Bronchial epithelial cell (primary cell): ENCODE measurements around the gene STK32B. TPM values are rescaled to one million over a fixed set of nuclear protein-coding genes. Genes with fewer than 3 reads are reported as not detected.

Source experiments
- DNase-seq: peaks from one replicate; pipeline ENCODE4 v3.0.0-alpha.2; 2010; ENCODE audit warnings: low read depth
- FAIRE-seq: peaks from 2 replicates; lab custom pipeline; 2011; peaks lifted over from hg19 to GRCh38; lab: Jason Lieb, UNC
- H3K27me3 ChIP-seq: 2 replicates; pipeline ENCODE4 v1.5.1; 2011; ENCODE audit warnings: low read length; ENCODE audit not compliant: control insufficient read depth, insufficient read depth
- H3K36me3 ChIP-seq: 2 replicates; pipeline ENCODE4 v1.5.1; 2011; ENCODE audit warnings: low read length; ENCODE audit not compliant: control insufficient read depth, insufficient read depth
- H3K4me3 ChIP-seq: 2 replicates; pipeline ENCODE4 v1.5.1; 2011; ENCODE audit warnings: mild to moderate bottlenecking, low read depth, low read length, control low read depth
- total RNA-seq: library from RNA; depleted of rRNA; stranded (reverse); fragments of >200 nt; gene quantifications from 2 replicates; pipeline ENCODE4 v1.2.1, GENCODE V29; 2014
- TF ChIP-seq, protein P1 (sequence below): IDR thresholded peaks from 2 replicates; pipeline ENCODE4 v1.5.1; 2011; ENCODE audit warnings: mild to moderate bottlenecking, moderate library complexity, low read length, control low read depth, inconsistent platforms; ENCODE audit not compliant: insufficient read depth, severe bottlenecking

Gene STK32B
- total RNA-seq, 1 donor from 2014 or later: under 0.01 TPM

DNA sequence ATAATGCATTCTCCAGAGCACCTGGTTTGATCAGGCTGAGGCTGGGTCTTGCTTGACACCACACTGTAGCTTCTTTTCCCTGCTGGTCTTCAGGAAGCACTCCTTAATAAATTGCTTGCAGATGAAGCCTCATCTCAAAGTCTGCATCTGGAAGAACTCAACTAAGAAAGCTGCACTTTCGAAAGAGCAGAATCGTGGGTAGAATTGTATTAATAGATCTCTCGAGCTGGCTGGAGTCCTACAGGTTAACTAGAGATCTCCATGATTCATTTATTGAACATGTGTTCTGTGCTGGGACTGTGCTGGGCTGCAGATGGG, 152.7 kb downstream of the STK32B start:
- TF ChIP-seq, protein P1, sequence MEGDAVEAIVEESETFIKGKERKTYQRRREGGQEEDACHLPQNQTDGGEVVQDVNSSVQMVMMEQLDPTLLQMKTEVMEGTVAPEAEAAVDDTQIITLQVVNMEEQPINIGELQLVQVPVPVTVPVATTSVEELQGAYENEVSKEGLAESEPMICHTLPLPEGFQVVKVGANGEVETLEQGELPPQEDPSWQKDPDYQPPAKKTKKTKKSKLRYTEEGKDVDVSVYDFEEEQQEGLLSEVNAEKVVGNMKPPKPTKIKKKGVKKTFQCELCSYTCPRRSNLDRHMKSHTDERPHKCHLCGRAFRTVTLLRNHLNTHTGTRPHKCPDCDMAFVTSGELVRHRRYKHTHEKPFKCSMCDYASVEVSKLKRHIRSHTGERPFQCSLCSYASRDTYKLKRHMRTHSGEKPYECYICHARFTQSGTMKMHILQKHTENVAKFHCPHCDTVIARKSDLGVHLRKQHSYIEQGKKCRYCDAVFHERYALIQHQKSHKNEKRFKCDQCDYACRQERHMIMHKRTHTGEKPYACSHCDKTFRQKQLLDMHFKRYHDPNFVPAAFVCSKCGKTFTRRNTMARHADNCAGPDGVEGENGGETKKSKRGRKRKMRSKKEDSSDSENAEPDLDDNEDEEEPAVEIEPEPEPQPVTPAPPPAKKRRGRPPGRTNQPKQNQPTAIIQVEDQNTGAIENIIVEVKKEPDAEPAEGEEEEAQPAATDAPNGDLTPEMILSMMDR: no peak
- DNase-seq (no peak), FAIRE-seq (no peak)
- no peaks in the 10 kb centered on the region for H3K36me3 ChIP-seq
- H3K4me3 ChIP-seq: no peak overlapping the region
- H3K27me3 ChIP-seq: no peaks in the 10 kb centered on the region

DNA sequence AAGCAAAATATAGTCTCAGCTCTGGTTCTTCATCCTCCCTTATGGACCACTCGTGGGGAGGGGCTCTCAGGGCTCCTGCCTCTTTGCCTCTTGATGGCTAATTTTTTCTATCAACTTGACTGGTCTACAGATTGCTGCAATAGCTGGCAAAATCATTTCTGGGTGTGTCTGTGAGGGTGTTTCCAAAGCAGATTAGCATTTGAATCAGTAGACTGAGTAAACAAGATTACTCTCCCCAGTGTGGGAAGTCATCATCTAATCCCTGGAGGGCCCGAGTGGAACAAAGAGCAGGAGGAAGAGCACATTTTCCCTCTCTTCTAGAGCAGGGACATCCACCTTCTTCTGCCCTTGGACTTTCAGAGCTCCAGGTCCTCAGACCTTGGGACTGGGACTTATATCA, 153.5 kb downstream of the STK32B start:
- DNase-seq: no peak
- no peak overlapping the region for H3K4me3 ChIP-seq
- H3K27me3 ChIP-seq: no peaks in the 10 kb centered on the region
- no peaks in the 10 kb centered on the region for H3K36me3 ChIP-seq
- TF ChIP-seq, protein P1: no peak
- FAIRE-seq: no peak

DNA sequence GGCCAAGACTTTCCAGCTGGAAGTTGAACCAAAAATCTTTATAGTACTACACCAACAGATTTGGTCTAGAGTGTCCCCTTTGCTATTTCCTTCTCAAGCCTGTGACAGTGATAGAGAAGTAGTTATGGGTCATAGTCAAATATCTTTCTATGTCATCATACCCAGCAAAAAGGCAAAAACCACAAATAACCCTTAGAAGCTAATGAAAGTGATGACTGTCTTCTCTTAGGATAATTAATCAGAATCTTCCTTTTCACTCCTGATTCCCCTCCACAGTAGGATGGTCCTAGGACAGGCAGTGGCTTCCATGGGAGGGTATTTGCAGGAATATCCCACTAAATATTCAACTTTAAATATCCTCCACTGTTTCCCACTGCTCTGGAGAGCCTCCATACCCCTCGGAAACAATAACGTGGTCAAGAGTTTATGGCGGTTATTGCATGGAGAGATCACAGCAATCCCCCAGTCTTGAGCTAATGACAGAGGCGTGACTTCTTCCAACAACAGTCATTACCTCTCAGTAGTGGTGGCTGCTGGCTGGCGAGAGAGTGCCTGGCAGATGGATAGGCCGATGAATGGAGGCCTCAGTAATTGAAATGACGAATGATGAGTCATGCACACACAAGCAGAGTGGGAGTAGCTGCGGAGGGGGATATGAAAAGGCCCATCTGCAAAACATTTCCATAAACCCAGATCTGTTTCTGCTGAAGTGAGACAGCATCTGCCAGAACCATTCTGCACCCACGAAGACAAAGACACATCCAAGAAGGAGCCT, 154.9 kb downstream of the STK32B start:
- FAIRE-seq: no peak
- DNase-seq: no peak

DNA sequence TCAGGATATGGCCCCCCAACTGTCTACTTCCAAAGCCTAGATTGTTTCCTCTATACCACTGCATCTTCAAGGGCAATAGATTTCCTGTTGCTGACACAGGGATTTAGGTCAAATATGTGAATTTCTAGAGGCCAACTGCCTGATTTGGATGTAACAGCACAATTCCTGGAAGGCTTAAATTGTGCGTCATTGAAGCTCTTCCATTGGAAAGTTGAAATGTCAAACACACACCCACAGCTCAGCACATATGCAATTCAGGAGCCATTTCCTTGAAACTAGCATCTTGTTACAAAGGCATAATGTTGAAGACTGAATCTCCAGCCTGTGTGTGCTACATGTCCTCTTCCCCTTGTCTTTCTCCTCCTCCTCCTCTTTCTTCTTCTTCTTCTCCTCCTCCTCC, 158.6 kb downstream of the STK32B start:
- Histone ChIP-seq H3K36me3 (no peaks in the 10 kb centered on the region), H3K4me3 (no peak overlapping the region), H3K27me3 (no peaks in the 10 kb centered on the region)
- DNase-seq (no peak), FAIRE-seq (no peak)
- TF ChIP-seq, protein P1: no peak

More for the DNA sequence above, 154.9 kb downstream of the STK32B start:
- H3K27me3 ChIP-seq: no peaks in the 10 kb centered on the region
- H3K4me3 ChIP-seq: no peak overlapping the region
- H3K36me3 ChIP-seq: no peaks in the 10 kb centered on the region
- TF ChIP-seq, protein P1: no peak

GRCh38 chr4:5211282-5211839, 160.1 kb downstream of the STK32B start:
- no peak for DNase-seq
- FAIRE-seq: no peak

More at GRCh38 chr4:5211282-5211839, 160.1 kb downstream of the STK32B start:
- no peaks in the 10 kb centered on the region for H3K27me3 ChIP-seq
- no peak overlapping the region for H3K4me3 ChIP-seq
- TF ChIP-seq, protein P1: no peak
- no peaks in the 10 kb centered on the region for H3K36me3 ChIP-seq
